ENCODE data around the gene KLHL10.

The KLHL10 gene

GRCh38 chr17:41810659-41811548, 26.7 kb upstream of the KLHL10 start:
- TF ChIP-seq CTCF (conservative IDR thresholded peaks at IDR 0.05; ENCODE audit: low read depth, low read length), result no peak
- DNase-seq (ENCODE audit: low read depth), result no peak
- peak overlapping the region; percentile 63 for H3K4me3 ChIP-seq (ENCODE audit: low read length)

- H3K4me3 ChIP-seq (ENCODE audit: low read length), result peak within 1 kb of the TSS; percentile 63
- DNase-seq (ENCODE audit: low read depth), result no peak
- TF ChIP-seq CTCF (conservative IDR thresholded peaks at IDR 0.05; ENCODE audit: low read depth, low read length), result peak; percentile 65
These were observed 25.9 kb upstream of the KLHL10 start, which contains the start of gene P3H4 for GRCh38 chr17:41811549-41812380. P3H4 (minus strand) TSS chr17:41811949; CDS start chr17:41811915, 34 bp downstream.

GRCh38 chr17:41812381-41813151, 25.1 kb upstream of the KLHL10 start, which contains the start of gene FKBP10:
FKBP10 (plus strand) TSS chr17:41813004; CDS start chr17:41813035, 31 bp downstream.
- TF ChIP-seq CTCF (conservative IDR thresholded peaks at IDR 0.05; ENCODE audit: low read depth, low read length), result no peak
- DNase-seq (ENCODE audit: low read depth), result peak; percentile 41
- peak within 1 kb of the TSS; percentile 63 for H3K4me3 ChIP-seq (ENCODE audit: low read length)

- TF ChIP-seq CTCF (conservative IDR thresholded peaks at IDR 0.05; ENCODE audit: low read depth, low read length), result no peak
- no peak for DNase-seq (ENCODE audit: low read depth)
- H3K4me3 ChIP-seq (ENCODE audit: low read length), result peak overlapping the region; percentile 63
These were observed 24.4 kb upstream of the KLHL10 start for GRCh38 chr17:41813152-41813680.

GRCh38 chr17:41813699-41814124, 23.9 kb upstream of the KLHL10 start:
- no peak for TF ChIP-seq CTCF (conservative IDR thresholded peaks at IDR 0.05; ENCODE audit: low read depth, low read length)
- DNase-seq (ENCODE audit: low read depth), result no peak
- H3K4me3 ChIP-seq (ENCODE audit: low read length), result peak overlapping the region; percentile 63

GRCh38 chr17:41814195-41814594, 23.4 kb upstream of the KLHL10 start:
- H3K4me3 ChIP-seq (ENCODE audit: low read length), result peak overlapping the region; percentile 63
- TF ChIP-seq CTCF (conservative IDR thresholded peaks at IDR 0.05; ENCODE audit: low read depth, low read length), result no peak
- peak; percentile 47 for DNase-seq (ENCODE audit: low read depth)
